HG03064 (cell line): ENCODE data around the gene PRR7.

Source experiments
- ATAC-seq: cut with Tn5 transposase; IDR thresholded peaks from one replicate; pipeline ENCODE4 v1.9.1; 2021; ENCODE audit warnings: low read depth; ENCODE audit not compliant: unreplicated experiment

Gene PRR7

DNA sequence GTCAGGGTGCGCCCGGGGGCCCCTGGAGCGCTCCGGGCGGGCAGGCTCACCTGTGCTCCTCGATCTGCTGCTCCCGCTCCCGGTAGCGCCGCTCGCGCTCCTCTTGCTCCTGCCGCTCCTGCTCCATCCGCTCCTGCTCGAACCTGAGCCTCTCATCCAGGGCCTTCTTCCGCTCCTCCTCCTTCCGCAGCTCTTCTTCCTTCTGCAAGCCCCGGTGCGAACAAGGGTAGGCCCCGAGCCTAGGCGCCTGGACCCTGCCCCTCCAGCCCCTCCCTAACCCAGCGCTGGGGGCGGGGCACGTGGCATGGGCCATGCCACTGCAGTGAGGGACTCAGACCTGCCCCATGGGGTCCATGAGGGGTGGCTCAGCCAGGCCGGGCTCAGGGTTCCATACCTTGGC is 20.2 kb downstream of the PRR7 start:
- ATAC-seq = no peak

DNA sequence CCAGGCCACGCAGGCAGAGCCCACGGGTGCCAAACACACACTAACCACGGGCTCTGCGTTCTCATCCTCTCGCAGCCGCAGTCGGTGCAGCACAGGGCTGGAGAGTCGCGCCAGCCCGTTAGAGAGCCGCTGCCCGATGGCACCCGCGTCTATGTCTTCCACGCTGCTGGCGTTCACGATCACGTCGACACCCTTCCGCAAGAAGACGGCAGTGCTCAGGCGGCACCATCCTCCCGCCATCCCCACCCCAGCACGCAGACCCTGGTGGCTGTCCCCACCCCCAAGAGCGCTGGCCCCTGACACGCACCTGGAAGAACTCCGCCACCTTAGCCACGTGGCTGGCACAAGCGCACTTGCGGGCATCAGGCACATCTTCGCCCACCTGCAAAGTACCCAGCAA is 20.8 kb downstream of the PRR7 start:
- ATAC-seq = no peak

DNA sequence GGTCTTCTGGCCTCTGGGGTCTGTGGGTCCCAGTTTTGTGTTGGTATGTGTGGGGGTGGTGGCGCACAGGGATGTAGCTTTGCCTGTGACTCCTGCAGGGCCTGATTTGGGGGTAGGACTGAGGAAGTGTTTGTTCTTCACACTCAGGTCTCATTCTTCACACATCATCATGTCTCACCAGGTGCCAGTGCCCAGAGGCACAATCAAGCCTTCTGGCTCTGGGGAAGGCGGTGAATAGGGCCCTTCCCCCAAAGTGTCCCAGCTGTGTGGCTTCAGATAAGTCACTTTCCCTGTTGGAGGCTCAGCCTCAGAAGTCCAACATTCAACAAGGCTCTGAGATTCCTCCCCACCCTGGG is 21.7 kb downstream of the PRR7 start:
- no peak for ATAC-seq

DNA sequence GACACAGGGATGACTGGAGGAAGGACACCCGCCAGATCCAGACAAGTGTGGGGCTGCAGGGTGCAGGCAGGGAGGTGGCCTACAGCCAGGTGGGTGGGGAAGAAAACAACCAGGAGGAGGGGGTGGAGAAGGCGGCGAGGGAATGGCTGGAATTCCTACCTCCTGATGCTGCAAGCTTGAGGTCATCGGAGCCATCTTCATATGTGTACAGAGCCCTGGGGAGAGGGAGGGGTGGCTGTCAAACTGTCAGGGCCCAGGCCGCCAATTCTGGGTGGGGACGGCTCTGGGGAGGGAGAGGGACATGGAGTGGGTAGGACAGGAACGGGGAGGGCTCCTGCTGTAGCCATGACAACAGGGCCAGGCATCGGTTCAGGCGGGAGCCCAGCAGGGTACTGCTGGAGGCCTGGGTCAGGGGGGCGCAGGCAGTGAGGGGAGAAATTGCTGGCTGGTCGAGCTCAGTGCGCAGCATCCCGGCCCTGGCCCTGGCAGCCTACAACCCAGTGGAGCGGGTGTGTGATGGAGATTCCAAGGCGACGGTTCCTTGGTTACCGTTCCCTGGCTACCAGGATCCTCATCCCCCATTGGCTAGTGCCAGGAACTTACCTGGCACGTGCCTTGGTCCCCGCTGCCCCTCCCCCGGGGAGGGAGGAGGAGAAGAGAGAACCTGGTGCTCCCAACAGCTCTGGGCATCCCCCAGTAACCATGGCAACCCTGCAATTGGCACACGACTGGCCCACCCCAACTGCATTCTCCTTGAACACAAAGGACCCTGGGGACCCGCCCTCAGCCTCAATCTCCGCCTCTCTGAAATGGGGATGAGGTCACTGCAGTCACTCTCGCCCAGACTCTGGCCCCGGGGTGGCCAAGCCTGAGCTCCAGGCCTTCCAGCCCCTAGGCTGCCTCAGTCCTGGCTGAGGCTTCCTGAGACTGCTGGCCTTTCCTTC is 22.3 kb downstream of the PRR7 start:
- ATAC-seq = no peak

DNA sequence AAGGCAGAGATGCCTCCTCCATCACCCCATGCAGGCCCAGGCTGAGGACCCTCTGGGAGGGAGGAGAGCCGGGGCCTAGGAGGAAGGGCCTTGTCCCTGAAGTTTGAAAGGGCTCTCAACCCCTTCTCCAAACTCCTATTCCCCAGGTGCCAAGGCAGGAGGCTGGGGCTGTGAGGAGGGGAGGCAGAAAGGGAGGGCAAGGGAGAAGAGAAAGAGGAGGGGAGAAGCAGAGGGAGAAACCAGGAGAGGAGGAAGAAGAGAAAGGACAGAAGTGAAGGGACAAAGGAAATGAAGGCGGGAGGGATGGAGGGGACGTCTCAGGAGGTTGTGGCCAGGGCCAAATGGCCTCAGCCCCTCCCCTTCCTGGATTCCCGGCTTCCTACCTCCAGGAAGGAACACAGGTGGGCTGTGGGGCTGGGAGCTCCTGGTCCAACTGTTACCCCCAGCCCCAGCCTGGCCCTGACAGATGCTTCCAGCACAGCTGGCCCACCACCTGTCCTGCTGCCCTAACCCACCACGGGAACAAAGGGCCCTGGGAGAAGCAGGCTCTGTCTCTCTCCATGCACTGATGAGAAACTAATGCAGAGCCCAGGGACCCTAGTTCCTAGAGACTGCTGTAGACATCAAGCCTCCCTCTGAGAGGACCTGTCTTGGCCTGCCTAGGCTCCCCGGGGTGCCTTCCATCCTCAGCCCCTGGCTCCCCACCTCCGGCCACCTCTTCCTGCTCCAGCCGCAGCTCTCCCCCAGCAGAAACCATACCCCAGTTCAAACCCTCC is 23.3 kb downstream of the PRR7 start:
- no peak for ATAC-seq

DNA sequence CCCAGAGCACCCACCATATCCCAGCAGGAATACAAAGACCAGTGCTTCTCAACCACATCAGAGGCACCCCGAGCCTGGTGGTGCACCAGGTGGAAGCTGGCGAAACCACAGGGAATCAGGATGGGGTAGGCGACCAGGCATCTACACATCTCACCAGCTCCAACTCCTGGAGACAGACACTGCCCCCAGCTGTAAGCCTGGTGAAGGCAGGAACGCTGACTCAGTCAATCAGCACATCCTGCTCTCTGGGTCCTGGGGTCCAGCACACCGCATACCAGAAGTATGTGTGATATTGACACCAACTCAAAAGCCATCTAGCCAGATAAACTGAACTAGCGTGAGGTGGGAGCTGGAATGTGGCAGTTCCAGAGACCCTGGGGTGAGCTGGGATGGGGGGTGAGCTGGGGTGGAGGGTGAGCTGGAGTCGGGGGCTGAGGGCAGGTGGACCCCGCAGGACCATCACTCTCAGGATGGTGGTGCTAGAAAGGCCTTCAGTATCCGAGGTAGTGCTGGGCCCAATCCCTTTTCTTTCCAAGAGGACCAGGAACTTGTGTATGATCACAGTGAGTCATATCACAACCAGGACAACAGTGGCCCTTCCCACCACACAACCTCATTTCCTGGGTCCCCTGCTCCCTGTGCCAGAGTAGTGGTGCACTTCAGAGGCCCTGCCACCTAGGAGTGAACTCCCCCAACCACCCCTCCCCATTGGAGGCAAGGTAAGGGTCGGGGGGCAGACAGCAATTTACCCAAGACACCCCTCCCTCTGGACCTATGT is 24.3 kb downstream of the PRR7 start:
- ATAC-seq = no peak

DNA sequence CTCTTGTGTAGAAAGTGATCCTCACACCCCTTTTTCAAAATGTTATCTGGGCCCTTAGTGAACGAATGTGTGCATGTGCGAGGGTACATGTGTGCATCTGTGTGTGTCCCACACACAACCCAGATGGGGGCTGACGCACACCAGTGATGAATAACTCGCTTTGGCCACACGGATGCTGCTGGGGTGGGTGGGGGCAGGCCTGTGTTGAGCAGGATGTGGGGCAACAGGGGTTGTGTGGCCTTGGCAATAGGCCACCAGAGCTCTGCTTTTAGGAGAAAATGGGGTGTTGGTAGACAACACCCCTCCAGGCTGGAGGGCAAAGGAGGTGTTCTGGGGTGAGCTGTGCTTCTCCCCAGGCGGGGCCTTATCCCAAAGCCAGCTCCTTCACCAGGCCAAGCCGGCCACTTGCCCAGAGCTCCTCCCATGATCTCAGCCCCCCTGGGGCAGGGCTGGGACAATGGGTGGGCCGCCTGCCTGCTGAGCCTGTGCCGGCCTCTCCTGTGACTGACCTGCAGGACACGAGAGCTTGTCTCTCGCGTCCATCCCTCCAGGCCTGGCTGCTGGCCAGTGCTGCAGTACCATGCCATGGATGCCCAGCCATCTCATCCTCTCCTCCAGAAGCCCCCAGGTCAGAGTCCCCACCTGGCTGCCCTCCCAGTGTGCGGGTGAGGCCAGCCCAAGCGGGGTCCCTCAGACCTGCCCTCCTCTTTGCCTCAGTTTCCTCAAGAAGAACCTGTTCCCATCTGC is 25.2 kb downstream of the PRR7 start:
- ATAC-seq = no peak

DNA sequence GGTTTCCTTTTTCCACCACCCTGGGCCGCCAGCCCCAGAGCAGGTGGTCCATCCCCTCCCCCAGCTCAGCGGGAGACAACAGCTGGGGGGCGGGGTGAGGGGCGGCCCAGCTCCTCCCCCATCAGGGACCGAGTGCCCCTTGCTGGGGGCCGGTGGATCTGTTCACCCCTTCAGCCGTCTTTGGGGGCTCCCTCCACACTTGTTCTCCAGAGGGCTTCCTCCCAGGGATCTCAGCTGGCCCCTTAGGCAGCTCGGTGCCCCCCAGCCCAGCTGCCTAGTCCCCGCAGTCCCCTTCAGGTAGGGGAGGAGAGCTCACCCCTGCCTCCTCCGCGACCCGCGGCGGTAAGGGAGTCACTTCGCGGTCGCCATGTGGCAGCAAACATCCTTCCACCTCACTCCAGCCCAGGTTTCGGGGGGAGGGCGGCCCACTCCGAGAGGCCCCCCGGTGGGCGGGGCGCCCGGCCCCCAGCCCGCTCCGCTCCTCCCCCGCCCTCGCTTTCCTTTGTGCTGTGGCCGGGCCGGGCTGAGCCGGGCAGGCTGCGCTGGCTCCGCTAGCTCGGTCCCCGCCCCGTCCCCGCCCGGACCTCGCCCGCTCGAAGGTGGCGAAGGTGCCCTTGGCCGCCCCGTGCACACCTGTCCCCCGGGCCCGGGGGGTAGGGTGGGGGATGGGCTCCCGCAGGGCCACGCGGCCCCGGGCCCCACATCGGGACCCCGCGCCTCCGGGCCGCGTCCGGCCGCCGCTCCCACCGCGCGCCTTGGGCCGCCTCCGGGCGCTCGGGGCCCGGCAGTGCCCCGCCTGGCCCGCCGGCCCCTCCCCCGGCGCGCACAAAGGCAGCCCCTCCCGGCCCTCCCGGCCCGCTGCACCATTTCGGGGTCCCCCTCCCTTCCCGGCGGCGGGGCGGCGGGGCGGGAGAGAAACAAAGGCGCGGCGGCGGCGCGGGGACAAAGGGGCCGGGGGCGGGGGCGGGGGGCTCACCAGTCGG is 26.1 kb downstream of the PRR7 start:
- no peak for ATAC-seq

DNA sequence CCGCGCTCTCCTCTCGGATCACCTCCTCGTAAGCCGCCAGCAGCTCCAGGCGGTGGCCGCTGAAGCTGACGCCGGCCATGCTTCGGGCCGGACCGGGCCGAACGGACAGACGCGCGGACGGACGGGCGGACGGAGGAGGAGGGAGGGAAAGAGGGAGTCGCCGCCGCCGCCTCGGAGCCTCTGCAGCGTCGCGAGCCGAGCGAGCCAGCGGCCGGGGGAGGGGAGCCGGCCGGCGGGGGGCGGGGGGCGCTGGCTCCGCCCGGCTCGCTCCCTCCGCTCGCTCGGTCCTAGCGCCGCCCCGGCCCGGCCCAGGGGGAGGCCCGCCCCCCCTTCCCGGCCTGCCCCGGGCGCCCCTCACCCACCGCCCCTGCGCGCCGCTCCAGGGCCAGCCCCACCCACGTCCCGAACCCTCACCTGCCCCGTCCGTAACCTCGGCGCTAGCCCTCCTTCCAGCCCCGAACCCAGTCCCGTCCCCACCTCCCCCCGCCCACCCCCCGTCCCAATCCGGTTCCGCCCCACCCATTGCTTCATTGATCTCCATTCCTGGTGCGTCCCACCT is 26.9 kb downstream of the PRR7 start, which contains the start of gene DBN1:
Gene DBN1, minus strand, starts transcription at position 192 of the 559 bp plus-strand sequence. Its CDS starts 113 bp downstream, at position 79.
- no peak for ATAC-seq

DNA sequence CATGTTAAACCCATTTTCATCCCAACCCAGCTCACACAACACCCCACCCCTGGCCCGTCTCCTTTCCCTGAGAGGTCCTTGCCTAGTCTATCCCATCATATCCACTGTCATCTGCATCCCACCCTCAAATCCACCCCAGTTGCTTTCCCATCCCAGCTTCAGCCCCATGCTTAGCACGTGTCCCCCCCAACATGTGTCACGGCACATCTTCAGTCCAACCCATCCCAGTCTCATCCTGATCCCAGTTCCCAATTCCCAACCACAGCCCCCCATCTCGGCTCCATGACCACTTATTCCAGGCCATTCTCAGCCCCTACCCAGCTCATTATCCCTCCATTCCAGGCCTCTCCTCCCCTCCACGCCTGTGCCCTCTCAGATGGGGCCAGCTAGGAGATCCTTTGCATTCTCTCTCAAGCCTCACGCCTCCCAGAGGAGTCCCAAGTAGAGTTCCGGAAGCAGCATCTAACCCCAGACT is 27.4 kb downstream of the PRR7 start:
- ATAC-seq = no peak

DNA sequence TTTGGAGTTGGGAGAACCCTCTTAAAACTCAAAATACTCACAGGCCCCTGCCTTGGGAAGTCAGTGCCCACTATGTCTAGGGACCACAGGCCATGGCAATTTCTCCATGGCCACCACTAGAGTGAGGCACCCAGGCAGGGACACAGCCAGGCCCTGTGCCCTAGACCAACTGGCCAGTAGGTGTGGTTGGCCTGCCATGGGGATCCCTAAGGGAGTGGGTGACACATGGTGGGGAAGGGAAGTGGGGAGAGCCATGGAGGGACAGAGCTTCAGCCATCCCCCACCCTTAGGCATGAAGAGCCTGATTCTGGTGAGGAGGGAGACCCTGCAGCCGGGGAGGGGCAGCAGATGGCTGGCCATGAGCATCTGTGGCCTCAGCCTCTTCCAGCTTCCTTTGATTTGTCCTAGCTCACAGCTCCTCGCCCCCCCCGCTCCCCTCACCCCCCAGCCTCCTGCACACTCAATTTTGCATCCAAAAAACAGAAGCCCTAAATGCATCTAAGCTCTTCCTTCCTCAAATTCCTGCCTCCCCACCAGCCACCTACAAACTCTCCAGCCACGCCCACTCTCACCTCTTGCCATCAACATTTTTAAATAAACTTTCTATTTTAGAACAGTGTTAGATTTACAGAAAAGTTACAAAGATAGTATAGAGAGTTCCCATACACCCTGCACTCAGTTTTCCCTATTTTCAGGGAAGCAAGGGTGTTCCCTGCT is 28.4 kb downstream of the PRR7 start:
- ATAC-seq = no peak

DNA sequence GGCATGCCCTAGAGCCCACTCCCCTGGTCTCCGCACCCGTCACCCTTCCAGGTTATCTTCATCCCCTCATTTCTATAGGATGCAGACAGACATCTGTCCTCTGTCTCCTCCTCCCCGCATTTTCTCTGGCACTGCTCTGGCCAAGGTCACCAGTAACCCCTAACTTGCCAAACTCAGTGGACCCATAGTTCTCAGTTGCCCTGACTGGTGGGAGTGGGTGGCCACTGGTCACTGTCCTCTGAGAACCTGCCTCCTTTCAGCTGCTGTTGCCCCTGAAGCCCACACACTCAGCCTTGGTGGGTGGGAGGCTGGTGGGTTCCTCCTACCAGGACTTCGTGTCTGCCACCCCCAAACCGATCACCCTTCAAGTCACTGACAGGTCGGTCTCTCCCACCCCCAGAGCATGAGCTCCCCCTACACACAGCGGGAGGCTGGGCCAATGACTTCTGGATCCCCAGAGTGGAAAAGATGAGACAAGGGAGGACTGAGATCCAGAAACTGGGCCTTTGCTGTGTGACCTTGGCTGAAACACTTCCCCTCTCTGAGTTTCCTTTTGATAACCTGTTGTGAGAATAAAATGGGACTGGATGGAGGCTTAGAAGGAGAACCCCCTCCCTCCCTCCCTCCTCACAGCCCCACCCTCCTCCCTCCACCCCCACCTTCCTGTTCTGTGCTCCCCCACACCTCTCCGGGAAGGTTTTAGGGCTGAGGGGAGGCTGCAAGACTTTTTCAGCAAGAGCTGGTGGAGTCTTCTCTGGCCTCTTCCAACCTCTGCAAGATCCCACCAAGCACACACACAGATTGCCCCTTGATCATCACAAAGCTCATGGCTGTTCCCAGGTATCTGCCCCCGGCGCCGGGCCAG is 29.2 kb downstream of the PRR7 start:
- no peak for ATAC-seq

DNA sequence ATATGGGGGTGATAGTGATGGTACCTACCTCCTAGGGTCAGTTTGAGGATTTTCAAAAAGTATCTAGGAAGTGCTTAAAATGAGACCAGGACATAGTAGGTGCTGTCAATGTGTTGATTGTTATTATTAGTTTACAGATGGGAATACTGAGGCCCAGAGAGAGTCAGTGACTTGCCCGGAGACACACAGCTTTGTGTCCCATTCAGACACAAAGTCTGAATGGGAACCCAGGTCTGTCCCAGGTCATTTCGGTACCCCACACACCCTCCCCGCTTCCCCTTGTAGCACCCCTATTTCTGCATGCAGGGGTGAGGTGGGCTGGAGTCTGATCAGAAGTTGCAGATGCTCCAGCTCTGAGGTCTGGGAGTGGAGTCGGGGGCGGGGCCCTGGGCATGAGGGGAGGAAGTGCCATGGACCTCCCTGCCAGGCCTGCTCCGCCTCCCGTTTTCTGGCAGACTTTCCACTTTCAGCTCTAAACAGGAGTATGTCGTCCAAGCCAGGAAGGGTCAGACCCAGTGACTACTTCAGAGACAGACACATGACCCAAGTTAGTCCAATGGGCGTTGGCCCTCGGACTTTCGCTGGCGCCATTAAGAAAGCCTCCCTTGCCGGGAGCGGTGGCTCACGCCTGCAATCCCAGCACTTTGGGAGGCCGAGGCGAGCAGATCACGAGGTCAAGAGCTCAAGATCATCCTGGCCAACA is 30.1 kb downstream of the PRR7 start:
- ATAC-seq = no peak

DNA sequence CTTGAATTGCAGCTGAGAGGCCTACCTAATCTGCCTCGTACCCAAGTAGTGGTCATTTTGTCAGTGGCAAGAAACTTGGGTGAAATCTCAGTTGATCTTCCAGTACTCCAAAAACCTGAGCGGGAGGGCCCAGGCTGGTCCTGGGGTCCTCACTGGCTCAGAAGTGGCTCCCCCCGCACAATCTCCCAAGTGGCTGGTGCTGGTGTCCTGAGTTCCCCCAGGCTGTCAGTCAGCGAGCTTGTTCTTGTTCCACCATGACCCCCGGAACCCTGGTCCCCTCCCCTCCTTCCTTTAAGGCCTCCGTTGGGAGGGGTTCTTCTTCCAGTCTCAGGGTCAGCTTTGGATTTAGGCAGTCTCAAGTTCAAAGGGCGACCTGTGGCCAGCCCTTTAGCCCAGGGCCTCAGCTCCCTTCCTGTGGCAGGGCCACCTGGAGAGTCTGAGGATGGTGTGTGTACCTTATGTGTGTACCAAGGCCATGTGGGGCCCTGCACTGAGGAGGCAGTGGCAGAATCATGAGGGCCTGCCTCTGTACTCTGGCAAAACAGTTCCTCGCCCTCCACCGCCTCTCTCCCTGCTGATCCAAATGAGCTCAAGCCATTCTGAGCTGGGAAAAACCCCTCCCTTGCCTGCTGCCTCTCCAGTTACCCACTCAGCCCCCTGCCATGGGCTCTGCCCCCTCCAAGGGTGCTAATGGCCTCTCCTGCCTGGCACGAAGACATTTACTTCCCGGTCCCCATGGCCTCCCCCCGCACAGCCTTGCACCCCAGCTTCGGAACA is 31.3 kb downstream of the PRR7 start:
- no peak for ATAC-seq

DNA sequence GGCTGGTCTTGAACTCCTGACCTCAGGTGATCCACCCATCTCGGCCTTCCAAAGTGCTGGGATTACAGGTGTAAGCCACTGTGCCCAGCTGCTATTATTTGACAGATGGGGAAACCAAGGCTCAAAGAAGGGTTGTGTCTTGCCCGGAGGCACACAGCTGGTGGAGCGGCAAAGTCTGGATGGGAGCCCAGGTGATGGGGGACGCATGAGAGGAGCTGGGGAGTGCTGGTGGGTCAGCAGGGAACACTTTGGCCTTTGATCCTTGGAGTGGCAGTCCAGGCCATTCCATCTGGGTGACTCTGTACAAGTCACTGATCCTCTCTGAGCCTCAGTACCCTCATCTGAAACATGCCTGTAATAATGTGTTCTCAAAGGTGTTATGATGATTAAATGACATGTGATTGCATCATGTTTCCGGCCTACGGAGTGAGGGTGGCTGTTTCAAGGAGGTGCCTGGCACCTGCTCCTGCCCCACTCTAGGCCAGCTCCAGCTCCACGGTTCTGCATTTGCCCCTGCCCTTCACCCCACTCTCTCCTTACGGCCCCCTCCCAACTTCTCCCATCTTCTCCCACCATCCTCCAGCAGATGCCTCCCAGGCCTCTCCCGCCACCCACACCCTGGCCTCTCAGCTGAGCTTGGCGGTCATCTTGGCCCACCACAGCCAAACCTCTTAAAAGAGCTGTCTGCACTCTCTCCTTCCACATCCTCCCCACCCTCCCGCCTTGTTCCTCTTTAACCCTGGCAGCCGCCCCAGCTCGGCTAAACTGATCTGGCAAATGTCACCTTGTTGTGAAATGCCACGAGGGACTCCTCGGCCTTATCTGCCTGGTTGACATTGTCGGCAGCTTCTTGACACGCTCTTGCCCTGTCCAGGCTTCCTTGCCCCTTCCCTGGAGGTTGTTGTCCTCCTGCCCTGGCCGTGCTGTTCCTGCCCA is 32.4 kb downstream of the PRR7 start:
- no peak for ATAC-seq
